Measurements from ENCODE around the gene ATP11A. TPM values are rescaled to one million over a fixed set of nuclear protein-coding genes. Genes with fewer than 3 reads are reported as not detected.

ATP11A gene
- total RNA-seq, 1 donor from 2014 or later = 211 TPM

GRCh38 chr13:112852808-112853207 is 163.0 kb downstream of the ATP11A start:
- no peak for DNase-seq (ENCODE audit: low spot score)
- H3K36me3 Mint-ChIP-seq (ENCODE audit: low read depth, unreplicated experiment) = peaks cover 61% of the 10 kb centered on the region
- H3K4me1 Mint-ChIP-seq (ENCODE audit: unreplicated experiment) = no peaks in the 10 kb centered on the region
- no peak for TF ChIP-seq CTCF (IDR thresholded peaks at IDR 0.05; ENCODE audit: unreplicated experiment)
- no peak overlapping the region for H3K27ac Mint-ChIP-seq (ENCODE audit: unreplicated experiment)
- H3K9me3 Mint-ChIP-seq (ENCODE audit: unreplicated experiment) = no peaks in the 10 kb centered on the region
- H3K4me3 Mint-ChIP-seq (ENCODE audit: unreplicated experiment) = peak overlapping the region; percentile 65
- H3K27me3 Mint-ChIP-seq (ENCODE audit: unreplicated experiment) = peaks cover 5% of the 10 kb centered on the region

- peak overlapping the region; percentile 0 for H3K4me3 Mint-ChIP-seq (ENCODE audit: unreplicated experiment)
- H3K4me1 Mint-ChIP-seq (ENCODE audit: unreplicated experiment) = no peaks in the 10 kb centered on the region
- no peaks in the 10 kb centered on the region for H3K9me3 Mint-ChIP-seq (ENCODE audit: unreplicated experiment)
- DNase-seq (ENCODE audit: low spot score) = no peak
- H3K36me3 Mint-ChIP-seq (ENCODE audit: low read depth, unreplicated experiment) = peaks cover 70% of the 10 kb centered on the region
- peaks cover 7% of the 10 kb centered on the region for H3K27me3 Mint-ChIP-seq (ENCODE audit: unreplicated experiment)
- no peak for TF ChIP-seq CTCF (IDR thresholded peaks at IDR 0.05; ENCODE audit: unreplicated experiment)
- H3K27ac Mint-ChIP-seq (ENCODE audit: unreplicated experiment) = no peak overlapping the region
These were observed 164.5 kb downstream of the ATP11A start for GRCh38 chr13:112854321-112854720.

GRCh38 chr13:112855859-112856258 is 166.0 kb downstream of the ATP11A start:
- H3K9me3 Mint-ChIP-seq (ENCODE audit: unreplicated experiment) = no peaks in the 10 kb centered on the region
- H3K27ac Mint-ChIP-seq (ENCODE audit: unreplicated experiment) = no peak overlapping the region
- H3K27me3 Mint-ChIP-seq (ENCODE audit: unreplicated experiment) = peaks cover 9% of the 10 kb centered on the region
- no peak overlapping the region for H3K4me3 Mint-ChIP-seq (ENCODE audit: unreplicated experiment)
- no peak for DNase-seq (ENCODE audit: low spot score)
- TF ChIP-seq CTCF (IDR thresholded peaks at IDR 0.05; ENCODE audit: unreplicated experiment) = no peak
- H3K4me1 Mint-ChIP-seq (ENCODE audit: unreplicated experiment) = no peaks in the 10 kb centered on the region
- peaks cover 66% of the 10 kb centered on the region for H3K36me3 Mint-ChIP-seq (ENCODE audit: low read depth, unreplicated experiment)

DNA sequence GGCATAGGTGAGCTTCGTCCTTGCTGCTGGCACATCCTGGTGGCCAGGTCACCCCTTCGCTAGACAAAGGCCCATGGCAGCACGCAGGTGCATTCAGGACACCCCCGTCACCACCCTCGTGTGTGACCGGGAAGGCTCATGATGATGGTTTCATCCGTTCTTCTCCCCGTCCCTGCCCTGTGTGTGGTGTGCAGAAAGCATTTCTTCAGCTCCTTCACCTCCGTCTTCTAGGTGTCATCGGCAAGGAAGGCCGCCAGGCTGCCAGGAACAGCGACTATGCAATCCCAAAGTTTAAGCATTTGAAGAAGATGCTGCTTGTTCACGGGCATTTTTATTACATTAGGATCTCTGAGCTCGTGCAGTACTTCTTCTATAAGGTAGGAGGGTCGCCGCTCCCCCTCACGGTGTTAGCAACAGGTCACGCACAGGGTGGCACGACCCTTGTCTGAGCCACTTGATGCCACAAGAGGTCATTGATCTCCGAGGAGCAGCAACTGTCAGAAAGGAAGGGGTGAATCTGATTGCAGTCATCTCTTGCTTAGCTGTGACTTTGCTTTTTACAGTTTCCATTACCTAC is 168.2 kb downstream of the ATP11A start:
- no peak overlapping the region for H3K27ac Mint-ChIP-seq (ENCODE audit: unreplicated experiment)
- H3K4me3 Mint-ChIP-seq (ENCODE audit: unreplicated experiment) = peak overlapping the region; percentile 77
- H3K9me3 Mint-ChIP-seq (ENCODE audit: unreplicated experiment) = no peaks in the 10 kb centered on the region
- peaks cover 14% of the 10 kb centered on the region for H3K27me3 Mint-ChIP-seq (ENCODE audit: unreplicated experiment)
- TF ChIP-seq CTCF (IDR thresholded peaks at IDR 0.05; ENCODE audit: unreplicated experiment) = no peak
- no peaks in the 10 kb centered on the region for H3K4me1 Mint-ChIP-seq (ENCODE audit: unreplicated experiment)
- peaks cover 62% of the 10 kb centered on the region for H3K36me3 Mint-ChIP-seq (ENCODE audit: low read depth, unreplicated experiment)
- DNase-seq (ENCODE audit: low spot score) = no peak

- no peaks in the 10 kb centered on the region for H3K4me1 Mint-ChIP-seq (ENCODE audit: unreplicated experiment)
- no peak overlapping the region for H3K27ac Mint-ChIP-seq (ENCODE audit: unreplicated experiment)
- H3K9me3 Mint-ChIP-seq (ENCODE audit: unreplicated experiment) = no peaks in the 10 kb centered on the region
- no peak for DNase-seq (ENCODE audit: low spot score)
- peaks cover 15% of the 10 kb centered on the region for H3K27me3 Mint-ChIP-seq (ENCODE audit: unreplicated experiment)
- no peak overlapping the region for H3K4me3 Mint-ChIP-seq (ENCODE audit: unreplicated experiment)
- TF ChIP-seq CTCF (IDR thresholded peaks at IDR 0.05; ENCODE audit: unreplicated experiment) = no peak
- peaks cover 52% of the 10 kb centered on the region for H3K36me3 Mint-ChIP-seq (ENCODE audit: low read depth, unreplicated experiment)
These were observed 169.4 kb downstream of the ATP11A start for GRCh38 chr13:112859128-112859816.

Measured in endothelial cell (in vitro differentiated cells).